GM21576 (cell line): ENCODE results near the gene IDH3G.
"Not testable (repeated sequence)": the region's sequence is repeated elsewhere in the genome, so short reads cannot be mapped to it uniquely, and the experiment has no call there.

ENCODE experiments used
- ATAC-seq: cut with Tn5 transposase; IDR thresholded peaks from one replicate; pipeline ENCODE4 v1.9.1; 2021; ENCODE audit warnings: mild to moderate bottlenecking, moderate library complexity; ENCODE audit not compliant: unreplicated experiment

IDH3G gene

GRCh38 chrX:153794018-153794896 is at the start of gene IDH3G, which contains the start of gene SSR4:
TSS of gene IDH3G (minus strand) at chrX:153794375. CDS start at chrX:153794326, 49 bp downstream.
TSS of gene SSR4 (plus strand) at chrX:153794668. CDS start at chrX:153794688, 20 bp downstream.
- ATAC-seq, result peak; percentile 90

GRCh38 chrX:153836921-153837320 is 42.7 kb upstream of the IDH3G start:
- no peak for ATAC-seq

GRCh38 chrX:153832728-153833127 is 38.6 kb upstream of the IDH3G start:
- ATAC-seq, result no peak

GRCh38 chrX:153831429-153832150 is 37.4 kb upstream of the IDH3G start:
- ATAC-seq, result no peak

- no peak for ATAC-seq
These were observed 36.7 kb upstream of the IDH3G start for GRCh38 chrX:153830640-153831428.

- ATAC-seq, result no peak
These were observed 35.8 kb upstream of the IDH3G start, which contains the start of gene PDZD4 for GRCh38 chrX:153829799-153830639. TSS of gene PDZD4 (minus strand) at chrX:153830544. CDS start at chrX:153830298, 246 bp downstream.

- no peak for ATAC-seq
These were observed 35.3 kb upstream of the IDH3G start for GRCh38 chrX:153829549-153829798.

- ATAC-seq, result no peak
These were observed 34.8 kb upstream of the IDH3G start for GRCh38 chrX:153828723-153829548.

- no peak for ATAC-seq
These were observed 34.1 kb upstream of the IDH3G start for GRCh38 chrX:153828308-153828707.

GRCh38 chrX:153827903-153828302 is 33.7 kb upstream of the IDH3G start:
- no peak for ATAC-seq

- ATAC-seq, result no peak
These were observed 32.8 kb upstream of the IDH3G start for GRCh38 chrX:153827016-153827415.

- no peak for ATAC-seq
These were observed 30.9 kb upstream of the IDH3G start for GRCh38 chrX:153825042-153825441.

GRCh38 chrX:153824348-153824747 is 30.2 kb upstream of the IDH3G start:
- no peak for ATAC-seq

GRCh38 chrX:153821066-153821465 is 26.9 kb upstream of the IDH3G start:
- no peak for ATAC-seq

GRCh38 chrX:153820601-153821000 is 26.4 kb upstream of the IDH3G start:
- ATAC-seq, result no peak

- no peak for ATAC-seq
These were observed 25.3 kb upstream of the IDH3G start for GRCh38 chrX:153819384-153820040.

- no peak for ATAC-seq
These were observed 24.6 kb upstream of the IDH3G start for GRCh38 chrX:153818571-153819383.

- not testable (repeated sequence) for ATAC-seq
These were observed 23.9 kb upstream of the IDH3G start for GRCh38 chrX:153818064-153818463.
